Measurements from ENCODE around the gene DPYSL5. TPM values are rescaled to one million over a fixed set of nuclear protein-coding genes. Genes with fewer than 3 reads are reported as not detected.

Gene DPYSL5
- total and polyA plus RNA-seq, 2 donors (not counting 1 experiment from before 2014, with no cell fraction given): not detected

GRCh38 chr2:26940001-26940400 is 92.1 kb downstream of the DPYSL5 start:
- no peak overlapping the region for H2AFZ ChIP-seq (ENCODE audit: low read length)
- no peak for DNase-seq (ENCODE audit: low read depth in 2 of 2)
- no peaks in the 10 kb centered on the region for H3K36me3 ChIP-seq (ENCODE audit: control insufficient read depth, insufficient read depth, low read length)
- no peak overlapping the region for H3K27ac ChIP-seq (ENCODE audit: insufficient read depth, low read length)
- H3K79me2 ChIP-seq (ENCODE audit: control insufficient read depth, insufficient read depth, low read length): no peaks in the 10 kb centered on the region
- no peak overlapping the region for H3K9ac ChIP-seq (ENCODE audit: insufficient read depth, low read length)
- no peak for TF ChIP-seq EZH2 (IDR thresholded peaks at IDR 0.05; ENCODE audit: low read length, missing control alignments)
- no peak for TF ChIP-seq CTCF (conservative IDR thresholded peaks at IDR 0.05 in 1 of 2, IDR thresholded peaks at IDR 0.05 in 1 of 2; ENCODE audit: low read depth in 1 of 2, low read length in 2 of 2)
- no peaks in the 10 kb centered on the region for H4K20me1 ChIP-seq (ENCODE audit: control insufficient read depth, extremely low read depth, insufficient read depth, low read length)
- no peaks in the 10 kb centered on the region for H3K4me1 ChIP-seq (ENCODE audit: control insufficient read depth, extremely low read depth, insufficient read depth, low read length)
- H3K4me3 ChIP-seq (replicated peaks in 1 of 4; ENCODE audit: control extremely low read depth in 1 of 4, insufficient read depth in 1 of 4, low read depth in 3 of 4, low read length in 4 of 4): no peak overlapping the region
- no peaks in the 10 kb centered on the region for H3K9me3 ChIP-seq (ENCODE audit: control insufficient read depth, insufficient read depth, low read depth, low read length)
- H3K4me2 ChIP-seq (ENCODE audit: extremely low read depth, insufficient read depth, low read length): no peak overlapping the region
- peaks cover 7% of the 10 kb centered on the region for H3K27me3 ChIP-seq (ENCODE audit: control insufficient read depth, insufficient read depth, low read length)

GRCh38 chr2:26941486-26941885 is 93.6 kb downstream of the DPYSL5 start:
- H3K4me1 ChIP-seq (ENCODE audit: control insufficient read depth, extremely low read depth, insufficient read depth, low read length): no peaks in the 10 kb centered on the region
- no peak overlapping the region for H3K9ac ChIP-seq (ENCODE audit: insufficient read depth, low read length)
- H3K27me3 ChIP-seq (ENCODE audit: control insufficient read depth, insufficient read depth, low read length): peaks cover 10% of the 10 kb centered on the region
- H2AFZ ChIP-seq (ENCODE audit: low read length): no peak overlapping the region
- no peak for DNase-seq (ENCODE audit: low read depth in 2 of 2)
- TF ChIP-seq CTCF (conservative IDR thresholded peaks at IDR 0.05 in 1 of 2, IDR thresholded peaks at IDR 0.05 in 1 of 2; ENCODE audit: low read depth in 1 of 2, low read length in 2 of 2) (no peak), EZH2 (IDR thresholded peaks at IDR 0.05; ENCODE audit: low read length, missing control alignments) (no peak)
- no peaks in the 10 kb centered on the region for H4K20me1 ChIP-seq (ENCODE audit: control insufficient read depth, extremely low read depth, insufficient read depth, low read length)
- no peaks in the 10 kb centered on the region for H3K79me2 ChIP-seq (ENCODE audit: control insufficient read depth, insufficient read depth, low read length)
- no peak overlapping the region for H3K27ac ChIP-seq (ENCODE audit: insufficient read depth, low read length)
- no peaks in the 10 kb centered on the region for H3K9me3 ChIP-seq (ENCODE audit: control insufficient read depth, insufficient read depth, low read depth, low read length)
- H3K4me2 ChIP-seq (ENCODE audit: extremely low read depth, insufficient read depth, low read length): no peak overlapping the region
- no peaks in the 10 kb centered on the region for H3K36me3 ChIP-seq (ENCODE audit: control insufficient read depth, insufficient read depth, low read length)
- H3K4me3 ChIP-seq (replicated peaks in 1 of 4; ENCODE audit: control extremely low read depth in 1 of 4, insufficient read depth in 1 of 4, low read depth in 3 of 4, low read length in 4 of 4): no peak overlapping the region

- H3K4me3 ChIP-seq (replicated peaks in 1 of 4; ENCODE audit: control extremely low read depth in 1 of 4, insufficient read depth in 1 of 4, low read depth in 3 of 4, low read length in 4 of 4): no peak overlapping the region
- TF ChIP-seq CTCF (conservative IDR thresholded peaks at IDR 0.05 in 1 of 2, IDR thresholded peaks at IDR 0.05 in 1 of 2; ENCODE audit: low read depth in 1 of 2, low read length in 2 of 2) (peak; percentile 70 to 86), EZH2 (IDR thresholded peaks at IDR 0.05; ENCODE audit: low read length, missing control alignments) (no peak)
- peak; percentile 18 to 55 for DNase-seq (ENCODE audit: low read depth in 2 of 2)
Observed at GRCh38 chr2:26942543-26943295, 94.8 kb downstream of the DPYSL5 start.

More at GRCh38 chr2:26942543-26943295, 94.8 kb downstream of the DPYSL5 start:
- H3K4me2 ChIP-seq (ENCODE audit: extremely low read depth, insufficient read depth, low read length): no peak overlapping the region
- H3K27me3 ChIP-seq (ENCODE audit: control insufficient read depth, insufficient read depth, low read length): peaks cover 10% of the 10 kb centered on the region
- H3K9ac ChIP-seq (ENCODE audit: insufficient read depth, low read length): no peak overlapping the region
- no peak overlapping the region for H2AFZ ChIP-seq (ENCODE audit: low read length)
- H3K36me3 ChIP-seq (ENCODE audit: control insufficient read depth, insufficient read depth, low read length): no peaks in the 10 kb centered on the region
- H4K20me1 ChIP-seq (ENCODE audit: control insufficient read depth, extremely low read depth, insufficient read depth, low read length): no peaks in the 10 kb centered on the region
- H3K79me2 ChIP-seq (ENCODE audit: control insufficient read depth, insufficient read depth, low read length): no peaks in the 10 kb centered on the region
- H3K27ac ChIP-seq (ENCODE audit: insufficient read depth, low read length): no peak overlapping the region
- H3K9me3 ChIP-seq (ENCODE audit: control insufficient read depth, insufficient read depth, low read depth, low read length): no peaks in the 10 kb centered on the region
- no peaks in the 10 kb centered on the region for H3K4me1 ChIP-seq (ENCODE audit: control insufficient read depth, extremely low read depth, insufficient read depth, low read length)
